Inferior parietal cortex (tissue), 1 donor: ENCODE measurements around the gene KPNA2.
"Not testable (repeated sequence)": the region's sequence is repeated elsewhere in the genome, so short reads cannot be mapped to it uniquely, and the experiment has no call there.

Experiments used
- DNase-seq: peaks from one replicate; pipeline ENCODE4 v3.0.0-alpha.2; 2016; ENCODE audit errors: extremely low spot score

The KPNA2 gene

GRCh38 chr17:68019675-68020408 is 15.7 kb upstream of the KPNA2 start:
- peak; percentile 97 for DNase-seq

- no peak for DNase-seq
These were observed 15.2 kb upstream of the KPNA2 start for GRCh38 chr17:68020409-68020756.

GRCh38 chr17:68020791-68021190 is 14.7 kb upstream of the KPNA2 start:
- DNase-seq = not testable (repeated sequence)

GRCh38 chr17:68021963-68022362 is 13.6 kb upstream of the KPNA2 start:
- DNase-seq = no peak

GRCh38 chr17:68022547-68022946 is 13.0 kb upstream of the KPNA2 start:
- not testable (repeated sequence) for DNase-seq

- DNase-seq = no peak
These were observed 5.9 kb upstream of the KPNA2 start for GRCh38 chr17:68029512-68030215.

GRCh38 chr17:68033636-68034451 is 1.7 kb upstream of the KPNA2 start:
- DNase-seq = peak; percentile 38

- no peak for DNase-seq
These were observed 1.1 kb upstream of the KPNA2 start for GRCh38 chr17:68034452-68034776.

- DNase-seq = peak; percentile 93
These were observed 408 bp upstream of the KPNA2 start for GRCh38 chr17:68035131-68035522.

- DNase-seq = peak; percentile 28
These were observed 991 bp downstream of the KPNA2 start for GRCh38 chr17:68036304-68037147.

- no peak for DNase-seq
These were observed 11.8 kb downstream of the KPNA2 start for GRCh38 chr17:68047153-68047846.

- peak; percentile 34 for DNase-seq
These were observed 12.5 kb downstream of the KPNA2 start for GRCh38 chr17:68047890-68048542.

GRCh38 chr17:68048996-68049395 is 13.5 kb downstream of the KPNA2 start:
- DNase-seq = no peak

- DNase-seq = not testable (repeated sequence)
These were observed 14.4 kb downstream of the KPNA2 start for GRCh38 chr17:68049812-68050437.

- DNase-seq = not testable (repeated sequence)
These were observed 16.1 kb downstream of the KPNA2 start for GRCh38 chr17:68051321-68052312.

- DNase-seq = no peak
These were observed 17.3 kb downstream of the KPNA2 start for GRCh38 chr17:68052810-68053209.

- no peak for DNase-seq
These were observed 17.9 kb downstream of the KPNA2 start for GRCh38 chr17:68053231-68054013.

GRCh38 chr17:68054296-68054900 is 18.9 kb downstream of the KPNA2 start:
- DNase-seq = no peak
